KMS-11 (cell line): ENCODE results near the gene SLC22A23.

Source experiments
- H2AFZ ChIP-seq: fragments of 200-600 bp; sonication (generic); 2 replicates; pipeline ENCODE4 v1.6.1; 2016; ENCODE audit warnings: antibody characterized with exemption, mixed run types, low read depth
- H3K27ac ChIP-seq: fragments of 200-600 bp; sonication (generic); 2 replicates; pipeline ENCODE4 v1.6.1; 2016; ENCODE audit warnings: mild to moderate bottlenecking, mixed run types
- H3K27me3 ChIP-seq: fragments of 200-600 bp; sonication (generic); 2 replicates; pipeline ENCODE4 v1.6.1; 2017; ENCODE audit warnings: mild to moderate bottlenecking, low read depth, mixed run types, moderate library complexity; ENCODE audit not compliant: insufficient read depth
- H3K36me3 ChIP-seq: fragments of 200-600 bp; sonication (generic); 2 replicates; pipeline ENCODE4 v1.6.1; 2017; ENCODE audit warnings: mild to moderate bottlenecking, mixed run types; ENCODE audit not compliant: insufficient read depth
- H3K4me1 ChIP-seq: fragments of 200-600 bp; sonication (generic); 2 replicates; pipeline ENCODE4 v1.6.1; 2016; ENCODE audit warnings: mild to moderate bottlenecking, low read depth, mixed run types; ENCODE audit not compliant: poor library complexity, severe bottlenecking
- H3K4me2 ChIP-seq: fragments of 200-600 bp; sonication (generic); 2 replicates; pipeline ENCODE4 v1.7.0; 2016; ENCODE audit warnings: mild to moderate bottlenecking, mixed run types
- H3K4me3 ChIP-seq: fragments of 200-600 bp; sonication (generic); IDR thresholded peaks from 2 replicates; pipeline ENCODE4 v1.6.1; 2017; ENCODE audit warnings: low read depth, low read length, mixed read lengths; ENCODE audit not compliant: insufficient read depth
- H3K79me2 ChIP-seq: fragments of 200-600 bp; sonication (generic); 2 replicates; pipeline ENCODE4 v1.6.1; 2016; ENCODE audit warnings: low read depth, mixed run types; ENCODE audit not compliant: insufficient read depth
- H3K9ac ChIP-seq: fragments of 200-600 bp; sonication (generic); 2 replicates; pipeline ENCODE4 v1.6.1; 2016; ENCODE audit warnings: mild to moderate bottlenecking, mixed run types
- H4K20me1 ChIP-seq: fragments of 200-600 bp; sonication (generic); 2 replicates; pipeline ENCODE4 v1.6.1; 2016; ENCODE audit warnings: mild to moderate bottlenecking, mixed run types; ENCODE audit not compliant: insufficient read depth
- CTCF ChIP-seq: fragments of 200-600 bp; sonication (generic); conservative IDR thresholded peaks from 2 replicates; pipeline ENCODE4 v1.6.1; 2017; ENCODE audit warnings: low read depth, mild to moderate bottlenecking, antibody characterized with exemption, low read length, moderate library complexity, mixed read lengths

SLC22A23 gene

GRCh38 chr6:3455147-3455568, 1.7 kb downstream of the SLC22A23 start:
- no peaks in the 10 kb centered on the region for H3K36me3 ChIP-seq
- TF ChIP-seq CTCF = no peak
- no peaks in the 10 kb centered on the region for H4K20me1 ChIP-seq
- H3K79me2 ChIP-seq = peaks cover 5% of the 10 kb centered on the region; the same call in 1 of the 2 replicates
- H3K4me3 ChIP-seq = no peak overlapping the region
- H3K27ac ChIP-seq = no peak overlapping the region
- H3K27me3 ChIP-seq = no peaks in the 10 kb centered on the region
- H3K9ac ChIP-seq = peak overlapping the region; percentile 35; the same call in 1 of the 2 replicates
- peak overlapping the region; percentile 88 for H3K4me2 ChIP-seq
- H2AFZ ChIP-seq = peak overlapping the region; percentile 28; the same call in 1 of the 2 replicates
- peaks cover 18% of the 10 kb centered on the region for H3K4me1 ChIP-seq

GRCh38 chr6:3454273-3455010, 2.4 kb downstream of the SLC22A23 start:
- Histone ChIP-seq H3K4me2 (peak overlapping the region; percentile 88), H3K9ac (no peak overlapping the region), H2AFZ (no peak overlapping the region), H3K36me3 (no peaks in the 10 kb centered on the region), H3K4me1 (peaks cover 18% of the 10 kb centered on the region), H4K20me1 (no peaks in the 10 kb centered on the region), H3K79me2 (peaks cover 5% of the 10 kb centered on the region; the same call in 1 of the 2 replicates), H3K27ac (no peak overlapping the region), H3K4me3 (no peak overlapping the region), H3K27me3 (no peaks in the 10 kb centered on the region)
- no peak for TF ChIP-seq CTCF

- H3K4me1 ChIP-seq = peaks cover 18% of the 10 kb centered on the region
- no peaks in the 10 kb centered on the region for H3K27me3 ChIP-seq
- H3K4me3 ChIP-seq = no peak overlapping the region
- H3K9ac ChIP-seq = no peak overlapping the region
- peak overlapping the region; percentile 88; the same call in 1 of the 2 replicates for H3K4me2 ChIP-seq
- TF ChIP-seq CTCF = no peak
- H2AFZ ChIP-seq = no peak overlapping the region
- no peak overlapping the region for H3K27ac ChIP-seq
- H3K79me2 ChIP-seq = peaks cover 5% of the 10 kb centered on the region; the same call in 1 of the 2 replicates
- H3K36me3 ChIP-seq = no peaks in the 10 kb centered on the region
- no peaks in the 10 kb centered on the region for H4K20me1 ChIP-seq
These were observed 3.2 kb downstream of the SLC22A23 start for GRCh38 chr6:3453413-3454272.

- H3K36me3 ChIP-seq = no peaks in the 10 kb centered on the region
- no peak for TF ChIP-seq CTCF
- H4K20me1 ChIP-seq = no peaks in the 10 kb centered on the region
- H3K4me3 ChIP-seq = no peak overlapping the region
- no peak overlapping the region for H2AFZ ChIP-seq
- no peaks in the 10 kb centered on the region for H3K27me3 ChIP-seq
- H3K27ac ChIP-seq = no peak overlapping the region
- no peak overlapping the region for H3K9ac ChIP-seq
- H3K4me2 ChIP-seq = no peak overlapping the region
- peaks cover 5% of the 10 kb centered on the region; the same call in 1 of the 2 replicates for H3K79me2 ChIP-seq
- peaks cover 18% of the 10 kb centered on the region for H3K4me1 ChIP-seq
These were observed 5.4 kb downstream of the SLC22A23 start for GRCh38 chr6:3451498-3451897.
